KMS-11 (cell line): Measurements from ENCODE around the gene TEAD2.
"Not testable (repeated sequence)": the region's sequence is repeated elsewhere in the genome, so short reads cannot be mapped to it uniquely, and the experiment has no call there.

Experiments
- H2AFZ ChIP-seq: fragments of 200-600 bp; sonication (generic); 2 replicates; pipeline ENCODE4 v1.6.1; 2016; ENCODE audit warnings: antibody characterized with exemption, mixed run types, low read depth
- H3K27ac ChIP-seq: fragments of 200-600 bp; sonication (generic); 2 replicates; pipeline ENCODE4 v1.6.1; 2016; ENCODE audit warnings: mild to moderate bottlenecking, mixed run types
- H3K27me3 ChIP-seq: fragments of 200-600 bp; sonication (generic); 2 replicates; pipeline ENCODE4 v1.6.1; 2017; ENCODE audit warnings: mild to moderate bottlenecking, low read depth, mixed run types, moderate library complexity; ENCODE audit not compliant: insufficient read depth
- H3K36me3 ChIP-seq: fragments of 200-600 bp; sonication (generic); 2 replicates; pipeline ENCODE4 v1.6.1; 2017; ENCODE audit warnings: mild to moderate bottlenecking, mixed run types; ENCODE audit not compliant: insufficient read depth
- H3K4me1 ChIP-seq: fragments of 200-600 bp; sonication (generic); 2 replicates; pipeline ENCODE4 v1.6.1; 2016; ENCODE audit warnings: mild to moderate bottlenecking, low read depth, mixed run types; ENCODE audit not compliant: poor library complexity, severe bottlenecking
- H3K4me2 ChIP-seq: fragments of 200-600 bp; sonication (generic); 2 replicates; pipeline ENCODE4 v1.7.0; 2016; ENCODE audit warnings: mild to moderate bottlenecking, mixed run types
- H3K4me3 ChIP-seq: fragments of 200-600 bp; sonication (generic); IDR thresholded peaks from 2 replicates; pipeline ENCODE4 v1.6.1; 2017; ENCODE audit warnings: low read depth, low read length, mixed read lengths; ENCODE audit not compliant: insufficient read depth
- H3K79me2 ChIP-seq: fragments of 200-600 bp; sonication (generic); 2 replicates; pipeline ENCODE4 v1.6.1; 2016; ENCODE audit warnings: low read depth, mixed run types; ENCODE audit not compliant: insufficient read depth
- H3K9ac ChIP-seq: fragments of 200-600 bp; sonication (generic); 2 replicates; pipeline ENCODE4 v1.6.1; 2016; ENCODE audit warnings: mild to moderate bottlenecking, mixed run types
- H4K20me1 ChIP-seq: fragments of 200-600 bp; sonication (generic); 2 replicates; pipeline ENCODE4 v1.6.1; 2016; ENCODE audit warnings: mild to moderate bottlenecking, mixed run types; ENCODE audit not compliant: insufficient read depth
- TF ChIP-seq, protein P1 (sequence below): fragments of 200-600 bp; sonication (generic); conservative IDR thresholded peaks from 2 replicates; pipeline ENCODE4 v1.6.1; 2017; ENCODE audit warnings: low read depth, mild to moderate bottlenecking, antibody characterized with exemption, low read length, moderate library complexity, mixed read lengths

TEAD2 gene

DNA sequence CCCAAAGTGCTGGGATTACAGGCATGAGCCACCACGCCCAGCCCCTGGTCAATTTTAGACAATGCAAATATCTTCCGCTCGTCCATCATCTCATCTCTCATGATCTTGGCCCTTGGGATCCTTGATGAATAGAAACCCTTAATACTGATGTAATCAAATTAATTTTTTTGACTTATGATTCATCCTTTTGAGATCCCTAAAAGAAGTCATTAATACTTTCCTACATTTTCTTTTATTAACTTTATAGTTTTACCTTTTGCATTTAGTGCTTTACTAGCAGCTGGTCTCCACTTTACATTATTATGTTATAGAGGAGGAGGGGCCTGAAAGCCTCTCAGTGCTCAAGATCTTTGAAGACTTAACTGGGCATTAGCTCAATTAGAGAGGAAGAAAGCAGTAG is 18.2 kb upstream of the TEAD2 start:
- Histone ChIP-seq H4K20me1 (no peaks in the 10 kb centered on the region), H3K4me1 (no peaks in the 10 kb centered on the region), H3K27me3 (peaks cover 82% of the 10 kb centered on the region), H3K4me3 (no peak overlapping the region), H3K4me2 (no peak overlapping the region), H3K27ac (no peak overlapping the region), H3K79me2 (no peaks in the 10 kb centered on the region), H3K36me3 (no peaks in the 10 kb centered on the region), H2AFZ (no peak overlapping the region), H3K9ac (no peak overlapping the region)
- TF ChIP-seq, protein P1, sequence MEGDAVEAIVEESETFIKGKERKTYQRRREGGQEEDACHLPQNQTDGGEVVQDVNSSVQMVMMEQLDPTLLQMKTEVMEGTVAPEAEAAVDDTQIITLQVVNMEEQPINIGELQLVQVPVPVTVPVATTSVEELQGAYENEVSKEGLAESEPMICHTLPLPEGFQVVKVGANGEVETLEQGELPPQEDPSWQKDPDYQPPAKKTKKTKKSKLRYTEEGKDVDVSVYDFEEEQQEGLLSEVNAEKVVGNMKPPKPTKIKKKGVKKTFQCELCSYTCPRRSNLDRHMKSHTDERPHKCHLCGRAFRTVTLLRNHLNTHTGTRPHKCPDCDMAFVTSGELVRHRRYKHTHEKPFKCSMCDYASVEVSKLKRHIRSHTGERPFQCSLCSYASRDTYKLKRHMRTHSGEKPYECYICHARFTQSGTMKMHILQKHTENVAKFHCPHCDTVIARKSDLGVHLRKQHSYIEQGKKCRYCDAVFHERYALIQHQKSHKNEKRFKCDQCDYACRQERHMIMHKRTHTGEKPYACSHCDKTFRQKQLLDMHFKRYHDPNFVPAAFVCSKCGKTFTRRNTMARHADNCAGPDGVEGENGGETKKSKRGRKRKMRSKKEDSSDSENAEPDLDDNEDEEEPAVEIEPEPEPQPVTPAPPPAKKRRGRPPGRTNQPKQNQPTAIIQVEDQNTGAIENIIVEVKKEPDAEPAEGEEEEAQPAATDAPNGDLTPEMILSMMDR, result no peak

- no peak overlapping the region for H3K4me2 ChIP-seq
- H4K20me1 ChIP-seq, result no peaks in the 10 kb centered on the region
- H3K4me1 ChIP-seq, result no peaks in the 10 kb centered on the region
- H3K9ac ChIP-seq, result no peak overlapping the region
- no peak overlapping the region for H2AFZ ChIP-seq
- H3K4me3 ChIP-seq, result no peak overlapping the region
- H3K36me3 ChIP-seq, result no peaks in the 10 kb centered on the region
- TF ChIP-seq, protein P1, result no peak
- H3K27ac ChIP-seq, result no peak overlapping the region
- no peaks in the 10 kb centered on the region for H3K79me2 ChIP-seq
- peaks cover 84% of the 10 kb centered on the region for H3K27me3 ChIP-seq
Measured at GRCh38 chr19:49378512-49378911, 16.3 kb upstream of the TEAD2 start.

GRCh38 chr19:49374665-49375434 is 12.6 kb upstream of the TEAD2 start:
- H3K36me3 ChIP-seq, result no peaks in the 10 kb centered on the region
- H3K4me3 ChIP-seq, result no peak overlapping the region
- H3K4me1 ChIP-seq, result no peaks in the 10 kb centered on the region
- TF ChIP-seq, protein P1, result no peak
- H3K4me2 ChIP-seq, result no peak overlapping the region
- no peak overlapping the region for H3K9ac ChIP-seq
- H2AFZ ChIP-seq, result no peak overlapping the region
- no peaks in the 10 kb centered on the region for H4K20me1 ChIP-seq
- no peaks in the 10 kb centered on the region for H3K79me2 ChIP-seq
- peaks cover 80% of the 10 kb centered on the region for H3K27me3 ChIP-seq
- H3K27ac ChIP-seq, result no peak overlapping the region

DNA sequence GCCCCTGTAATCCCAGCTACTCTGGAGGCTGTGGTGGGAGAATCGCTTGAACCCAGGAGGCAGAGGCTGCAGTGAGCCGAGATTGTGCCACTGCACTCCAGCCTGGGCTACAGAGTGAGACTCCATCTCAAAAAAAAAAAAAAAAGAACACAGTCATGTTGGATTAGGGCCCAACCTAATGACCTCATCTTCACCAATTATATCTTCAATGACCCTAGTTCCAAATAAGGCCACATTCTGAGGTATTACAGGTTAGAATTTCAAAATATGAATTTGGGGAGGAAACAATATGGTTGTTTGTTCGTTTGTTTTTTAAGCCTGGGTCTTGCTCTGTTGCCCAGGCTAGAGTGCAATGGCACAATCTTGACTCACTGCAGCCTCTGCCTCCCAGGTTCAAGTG is 11.0 kb upstream of the TEAD2 start:
- not testable (repeated sequence) for H3K4me2 ChIP-seq, H2AFZ ChIP-seq, H3K4me1 ChIP-seq, H4K20me1 ChIP-seq, H3K36me3 ChIP-seq, H3K9ac ChIP-seq, H3K4me3 ChIP-seq, H3K79me2 ChIP-seq, H3K27ac ChIP-seq
- peaks cover 81% of the 10 kb centered on the region for H3K27me3 ChIP-seq

DNA sequence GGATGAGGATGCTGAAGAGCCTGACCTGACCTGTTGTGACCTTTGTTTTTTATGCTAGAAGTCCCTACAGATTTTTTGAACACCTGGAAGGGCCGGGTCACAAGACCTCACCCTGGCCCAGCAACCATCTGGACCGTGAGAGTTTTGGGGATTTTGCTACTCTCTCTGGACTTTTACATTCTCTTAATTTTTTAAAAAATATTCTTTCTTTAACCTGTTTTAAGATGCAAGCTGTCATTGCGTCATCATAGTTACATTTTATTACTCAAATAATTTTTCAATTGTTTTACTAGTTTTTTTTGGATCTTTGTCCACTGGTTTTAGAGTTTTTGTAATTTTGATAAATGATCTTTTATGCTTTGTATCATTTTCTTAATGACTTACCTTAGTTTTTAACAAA is 9.0 kb upstream of the TEAD2 start:
- no peak overlapping the region for H3K4me2 ChIP-seq
- H3K79me2 ChIP-seq, result no peaks in the 10 kb centered on the region
- no peak overlapping the region for H3K4me3 ChIP-seq
- H3K27ac ChIP-seq, result no peak overlapping the region
- no peak overlapping the region for H3K9ac ChIP-seq
- no peaks in the 10 kb centered on the region for H4K20me1 ChIP-seq
- no peak overlapping the region for H2AFZ ChIP-seq
- no peaks in the 10 kb centered on the region for H3K36me3 ChIP-seq
- TF ChIP-seq, protein P1, result no peak
- peaks cover 72% of the 10 kb centered on the region for H3K27me3 ChIP-seq
- H3K4me1 ChIP-seq, result peaks cover 4% of the 10 kb centered on the region
